ENCODE data around the gene TCERG1L. TPM values are rescaled to one million over a fixed set of nuclear protein-coding genes. Genes with fewer than 3 reads are reported as not detected.

Gene TCERG1L
- total and polyA plus RNA-seq, 2 experiments from 2014 or later = 0.47 to 0.73 TPM

GRCh38 chr10:131082201-131082850 lies 229.2 kb downstream of the TCERG1L start:
- Histone ChIP-seq H3K27me3 (no peaks in the 10 kb centered on the region), H3K9me3 (ENCODE audit: low read depth) (no peaks in the 10 kb centered on the region), H3K4me1 (ENCODE audit: insufficient read depth) (no peaks in the 10 kb centered on the region), H3K27ac (no peak overlapping the region), H3K9me2 (replicated peaks; ENCODE audit: insufficient read depth) (no peaks in the 10 kb centered on the region), H3K79me2 (no peaks in the 10 kb centered on the region), H4K20me1 (ENCODE audit: insufficient read depth, poor library complexity, severe bottlenecking) (no peaks in the 10 kb centered on the region), H3K4me3 (no peak overlapping the region), H3K36me3 (replicated peaks; ENCODE audit: insufficient read depth, low read depth) (no peaks in the 10 kb centered on the region), H2AFZ (no peak overlapping the region), H3K4me2 (no peak overlapping the region)
- TF ChIP-seq CTCF (IDR thresholded peaks at IDR 0.05; ENCODE audit: poor library complexity) = no peak
- TF ChIP-seq EZH2phosphoT487 (IDR thresholded peaks at IDR 0.05; ENCODE audit: low read depth, severe bottlenecking, unreplicated experiment) = no peak
- no peak for TF ChIP-seq EZH2 (IDR thresholded peaks at IDR 0.05; ENCODE audit: borderline replicate concordance)
- 92% methylated on average over 11 of the region's 13 CpGs for WGBS (ENCODE audit: low lambda C conversion rate, missing lambda C conversion rate)
- DNase-seq (ENCODE audit: low spot score) = no peak

- DNase-seq (ENCODE audit: low spot score) = no peak
- H3K9me2 ChIP-seq (replicated peaks; ENCODE audit: insufficient read depth) = no peaks in the 10 kb centered on the region
- H3K4me2 ChIP-seq = no peak overlapping the region
- no peak overlapping the region for H3K27ac ChIP-seq
- no peaks in the 10 kb centered on the region for H3K27me3 ChIP-seq
- 94% methylated on average over 6 of the region's 6 CpGs for WGBS (ENCODE audit: low lambda C conversion rate, missing lambda C conversion rate)
- H3K79me2 ChIP-seq = no peaks in the 10 kb centered on the region
- H2AFZ ChIP-seq = no peak overlapping the region
- TF ChIP-seq CTCF (IDR thresholded peaks at IDR 0.05; ENCODE audit: poor library complexity) = no peak
- no peak for TF ChIP-seq EZH2phosphoT487 (IDR thresholded peaks at IDR 0.05; ENCODE audit: low read depth, severe bottlenecking, unreplicated experiment)
- TF ChIP-seq EZH2 (IDR thresholded peaks at IDR 0.05; ENCODE audit: borderline replicate concordance) = no peak
- H3K36me3 ChIP-seq (replicated peaks; ENCODE audit: insufficient read depth, low read depth) = no peaks in the 10 kb centered on the region
- H3K4me3 ChIP-seq = no peak overlapping the region
- no peaks in the 10 kb centered on the region for H4K20me1 ChIP-seq (ENCODE audit: insufficient read depth, poor library complexity, severe bottlenecking)
- no peaks in the 10 kb centered on the region for H3K9me3 ChIP-seq (ENCODE audit: low read depth)
- no peaks in the 10 kb centered on the region for H3K4me1 ChIP-seq (ENCODE audit: insufficient read depth)
Measured at GRCh38 chr10:131081786-131082185, 229.7 kb downstream of the TCERG1L start.

- H3K4me3 ChIP-seq = no peak overlapping the region
- no peaks in the 10 kb centered on the region for H4K20me1 ChIP-seq (ENCODE audit: insufficient read depth, poor library complexity, severe bottlenecking)
- 82% methylated on average over 6 of the region's 6 CpGs for WGBS (ENCODE audit: low lambda C conversion rate, missing lambda C conversion rate)
- no peaks in the 10 kb centered on the region for H3K4me1 ChIP-seq (ENCODE audit: insufficient read depth)
- H3K36me3 ChIP-seq (replicated peaks; ENCODE audit: insufficient read depth, low read depth) = no peaks in the 10 kb centered on the region
- H3K27me3 ChIP-seq = no peaks in the 10 kb centered on the region
- no peaks in the 10 kb centered on the region for H3K9me3 ChIP-seq (ENCODE audit: low read depth)
- H3K79me2 ChIP-seq = no peaks in the 10 kb centered on the region
- no peak for DNase-seq (ENCODE audit: low spot score)
- TF ChIP-seq EZH2 (IDR thresholded peaks at IDR 0.05; ENCODE audit: borderline replicate concordance) (no peak), CTCF (IDR thresholded peaks at IDR 0.05; ENCODE audit: poor library complexity) (no peak), EZH2phosphoT487 (IDR thresholded peaks at IDR 0.05; ENCODE audit: low read depth, severe bottlenecking, unreplicated experiment) (no peak)
- no peak overlapping the region for H3K27ac ChIP-seq
- no peak overlapping the region for H2AFZ ChIP-seq
- H3K9me2 ChIP-seq (replicated peaks; ENCODE audit: insufficient read depth) = no peaks in the 10 kb centered on the region
- no peak overlapping the region for H3K4me2 ChIP-seq
Measured at GRCh38 chr10:131081376-131081775, 230.1 kb downstream of the TCERG1L start.
